SIG-M5 (cell line): Measurements from ENCODE around the gene MARCHF10.
"Not testable (repeated sequence)": the region's sequence is repeated elsewhere in the genome, so short reads cannot be mapped to it uniquely, and the experiment has no call there.

Source experiments
- DNase-seq: peaks from one replicate; lab custom pipeline; 2025; lab: John Stamatoyannopoulos, UW

The MARCHF10 gene

GRCh38 chr17:62786646-62787045, 21.5 kb downstream of the MARCHF10 start:
- DNase-seq = no peak

- not testable (repeated sequence) for DNase-seq
These were observed 22.1 kb downstream of the MARCHF10 start for GRCh38 chr17:62785983-62786382.

- no peak for DNase-seq
These were observed 25.3 kb downstream of the MARCHF10 start for GRCh38 chr17:62782730-62783270.

GRCh38 chr17:62781831-62782251, 26.3 kb downstream of the MARCHF10 start:
- DNase-seq = no peak

- DNase-seq = no peak
These were observed 26.8 kb downstream of the MARCHF10 start for GRCh38 chr17:62781356-62781755.

- DNase-seq = no peak
These were observed 27.2 kb downstream of the MARCHF10 start for GRCh38 chr17:62780951-62781350.

- no peak for DNase-seq
These were observed 27.8 kb downstream of the MARCHF10 start for GRCh38 chr17:62780269-62780668.

- no peak for DNase-seq
These were observed 29.0 kb downstream of the MARCHF10 start for GRCh38 chr17:62778990-62779681.

GRCh38 chr17:62775876-62776275, 32.2 kb downstream of the MARCHF10 start:
- DNase-seq = no peak

- no peak for DNase-seq
These were observed 33.8 kb downstream of the MARCHF10 start for GRCh38 chr17:62774338-62774737.

GRCh38 chr17:62767997-62768396, 40.1 kb downstream of the MARCHF10 start:
- DNase-seq = no peak

- DNase-seq = no peak
These were observed 42.8 kb downstream of the MARCHF10 start for GRCh38 chr17:62765351-62765750.

GRCh38 chr17:62763891-62764600, 44.1 kb downstream of the MARCHF10 start:
- DNase-seq = no peak

GRCh38 chr17:62761884-62762283, 46.2 kb downstream of the MARCHF10 start:
- no peak for DNase-seq

GRCh38 chr17:62760945-62761267, 47.2 kb downstream of the MARCHF10 start:
- DNase-seq = no peak

- DNase-seq = no peak
These were observed 47.8 kb downstream of the MARCHF10 start for GRCh38 chr17:62760059-62760944.

GRCh38 chr17:62757500-62757951, 50.6 kb downstream of the MARCHF10 start:
- DNase-seq = no peak

- DNase-seq = no peak
These were observed 51.9 kb downstream of the MARCHF10 start for GRCh38 chr17:62756198-62756597.

- DNase-seq = no peak
These were observed 52.8 kb downstream of the MARCHF10 start for GRCh38 chr17:62755141-62755851.

GRCh38 chr17:62754631-62755030, 53.5 kb downstream of the MARCHF10 start:
- no peak for DNase-seq

- no peak for DNase-seq
These were observed 54.6 kb downstream of the MARCHF10 start for GRCh38 chr17:62753562-62753961.
